ENCODE data around the gene DENND6A. TPM values are rescaled to one million over a fixed set of nuclear protein-coding genes. Genes with fewer than 3 reads are reported as not detected.

The DENND6A gene
- total RNA-seq, 2 experiments from 2014 or later = 30.6 to 31.9 TPM

Other genes starting within 250 kb of the DENND6A start
- under 1 TPM; 0.20 to 0.30 TPM for gene DNAH12, start 148.7 kb downstream of the DENND6A start, total RNA-seq
- 10 to 100 TPM; 23.3 to 27.3 TPM for gene PDE12, start 136.8 kb downstream of the DENND6A start, total RNA-seq
- 10 to 100 TPM; 46.1 to 46.3 TPM for gene ARF4, start 95.7 kb downstream of the DENND6A start, total RNA-seq
- gene SLMAP, start 63.2 kb upstream of the DENND6A start, total RNA-seq = 10 to 100 TPM; 58.0 to 69.7 TPM